T-helper 22 cell (primary cell): ENCODE measurements around the gene POLR2L.

Experiments used
- DNase-seq: peaks from one replicate; pipeline ENCODE4 v3.0.0-alpha.2; 2020; ENCODE audit warnings: low read depth

The POLR2L gene

GRCh38 chr11:794013-794765 is 48.1 kb downstream of the POLR2L start:
- DNase-seq, result no peak

DNA sequence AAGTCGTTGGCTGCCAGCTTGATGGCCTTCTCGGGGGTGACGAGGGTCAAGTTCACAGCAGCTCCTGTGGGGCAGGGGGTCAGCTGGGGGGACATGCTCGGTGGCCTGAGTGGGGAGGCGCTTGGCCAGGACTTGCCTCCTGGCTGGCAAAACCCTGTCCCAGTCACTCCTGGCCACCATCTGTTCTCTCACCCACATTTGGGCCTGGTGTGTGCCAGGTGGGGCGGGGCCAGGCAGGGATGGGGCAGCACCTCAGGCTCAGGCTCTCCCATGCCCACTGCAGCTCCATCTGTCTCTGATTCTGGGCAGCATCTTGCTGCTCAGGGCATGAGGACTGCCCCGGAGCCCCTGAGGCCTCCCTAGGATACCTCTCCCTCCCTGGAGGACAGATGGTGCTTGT is 48.8 kb downstream of the POLR2L start:
- DNase-seq, result no peak

DNA sequence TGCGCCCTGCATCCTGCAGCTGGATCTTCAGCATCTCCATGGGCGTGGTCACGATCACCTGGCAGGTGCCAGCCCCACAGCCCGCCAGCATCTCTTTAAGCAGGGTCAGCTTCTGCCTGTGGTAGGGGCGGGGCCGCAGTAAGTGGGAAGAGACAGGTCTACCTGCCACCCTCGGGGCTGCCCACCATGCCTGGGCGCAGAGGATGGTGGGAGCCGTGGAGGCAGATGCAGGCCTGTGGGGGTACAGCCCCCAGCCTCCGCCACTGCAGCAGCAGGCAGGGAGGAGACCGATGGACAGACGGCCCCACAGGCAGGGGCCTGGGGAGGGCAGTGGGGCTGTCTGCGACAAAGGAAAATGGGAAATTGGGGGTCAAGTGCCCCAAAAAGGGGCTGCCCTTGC is 49.5 kb downstream of the POLR2L start:
- no peak for DNase-seq

DNA sequence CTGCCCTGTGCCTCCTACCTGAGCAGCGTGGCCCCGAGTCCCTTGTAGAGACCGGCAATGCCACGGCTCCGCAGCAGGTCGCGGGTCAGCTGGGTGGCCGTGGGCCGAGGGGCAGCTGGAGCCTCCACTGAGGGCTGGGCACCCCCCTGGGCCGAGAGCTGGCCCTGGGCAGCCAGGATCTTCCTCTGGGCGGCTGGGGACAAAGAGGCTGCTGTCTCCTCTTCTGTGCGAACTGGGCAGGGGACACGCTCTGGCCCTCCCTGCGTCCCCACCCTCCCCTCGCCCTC is 49.9 kb downstream of the POLR2L start:
- no peak for DNase-seq

DNA sequence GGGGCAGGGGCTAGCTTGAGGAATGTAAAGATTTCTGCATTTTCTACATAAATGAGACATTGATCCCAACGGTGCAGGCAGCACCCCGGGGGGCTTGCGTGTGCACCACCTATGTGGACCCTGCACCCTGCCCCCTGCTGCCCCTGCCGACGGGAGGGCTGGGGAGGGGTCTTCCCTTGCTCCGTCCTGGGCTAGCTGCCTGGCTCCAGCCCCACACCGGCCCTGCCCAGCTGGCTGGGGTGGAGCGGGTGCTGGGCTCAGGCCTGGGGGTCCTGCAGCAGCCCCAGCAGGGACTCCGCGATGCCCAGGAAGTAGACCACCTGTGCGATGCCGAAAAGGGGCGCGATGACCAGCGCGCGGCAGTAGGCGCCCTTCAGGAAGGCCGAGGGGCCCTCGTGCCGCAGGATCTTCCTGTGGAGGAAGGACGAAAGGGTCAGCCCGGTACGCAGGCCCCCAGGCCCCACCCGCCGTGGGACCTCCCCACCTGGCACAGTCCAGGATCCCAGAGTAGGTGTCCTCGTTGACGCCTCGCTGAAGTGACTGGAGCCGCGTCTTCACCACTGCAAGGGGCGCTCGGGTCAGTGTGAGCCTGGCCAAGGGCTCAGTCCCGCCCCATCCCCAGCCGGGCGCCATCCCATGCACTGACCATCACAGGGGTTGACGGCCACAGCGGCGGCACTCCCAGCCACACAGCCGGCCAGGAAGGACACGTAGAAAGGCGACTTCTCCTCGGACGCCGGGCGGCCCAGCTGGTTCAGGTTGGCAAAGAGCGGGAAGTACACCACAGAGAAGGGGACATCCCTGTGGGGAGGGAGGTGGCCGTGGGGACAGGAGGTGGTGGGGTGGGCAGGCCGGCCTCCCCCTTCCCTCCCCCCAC is 50.4 kb downstream of the POLR2L start:
- no peak for DNase-seq

- no peak for DNase-seq
Observed at GRCh38 chr11:790721-791564, 51.4 kb downstream of the POLR2L start.

DNA sequence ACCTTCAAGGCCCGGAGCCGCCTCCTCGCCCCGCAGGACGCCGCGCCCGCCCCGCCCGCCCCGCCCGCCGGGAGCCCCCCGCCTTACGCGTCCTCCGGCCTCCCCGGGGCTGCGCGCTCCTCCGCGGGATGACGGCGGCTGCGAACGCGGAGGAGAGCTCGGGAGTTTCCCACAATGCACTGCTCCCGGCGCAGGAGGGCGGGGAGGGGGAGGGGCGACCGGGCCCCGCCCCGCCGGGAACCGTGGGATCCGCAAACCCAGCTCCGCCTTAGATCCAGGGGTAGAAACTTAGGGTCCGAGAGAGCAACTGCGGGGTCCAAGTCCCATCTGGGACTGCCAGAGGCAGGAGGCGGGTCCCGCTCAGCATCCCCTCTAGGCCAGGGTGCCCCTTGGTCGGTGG is 52.4 kb downstream of the POLR2L start, which contains the start of gene CEND1:
CEND1 (minus strand) TSS at position 148 of the 400 bp plus-strand sequence. CDS start 1,514 bp downstream, outside the sequence.
- no peak for DNase-seq
